DMS 273 treated with DMSO at 0.1 percent for 48 hours (cell line): ENCODE measurements around the gene C1QTNF3.
A peak's percentile ranks its signal among the peaks of the same experiment; 100 is the strongest.
"Not testable (repeated sequence)": the region's sequence is repeated elsewhere in the genome, so short reads cannot be mapped to it uniquely, and the experiment has no call there.

Experiments used
- DNase-seq: peaks from one replicate; lab custom pipeline; 2025; lab: John Stamatoyannopoulos, UW

Gene C1QTNF3

GRCh38 chr5:34022121-34022705, 20.8 kb downstream of the C1QTNF3 start:
- no peak for DNase-seq

- DNase-seq: no peak
Observed at GRCh38 chr5:34021334-34021733, 21.7 kb downstream of the C1QTNF3 start.

GRCh38 chr5:34020726-34021125, 22.3 kb downstream of the C1QTNF3 start:
- DNase-seq: no peak

GRCh38 chr5:34017254-34017653, 25.8 kb downstream of the C1QTNF3 start:
- DNase-seq: no peak

GRCh38 chr5:34016750-34017149, 26.3 kb downstream of the C1QTNF3 start:
- DNase-seq: no peak

GRCh38 chr5:34016222-34016621, 26.8 kb downstream of the C1QTNF3 start:
- DNase-seq: no peak

- no peak for DNase-seq
Observed at GRCh38 chr5:34015120-34015822, 27.7 kb downstream of the C1QTNF3 start.

GRCh38 chr5:34014626-34015025, 28.4 kb downstream of the C1QTNF3 start:
- no peak for DNase-seq

- no peak for DNase-seq
Observed at GRCh38 chr5:34013547-34013946, 29.5 kb downstream of the C1QTNF3 start.

GRCh38 chr5:34012791-34013190, 30.2 kb downstream of the C1QTNF3 start:
- no peak for DNase-seq

- DNase-seq: no peak
Observed at GRCh38 chr5:34011536-34011935, 31.5 kb downstream of the C1QTNF3 start.

- not testable (repeated sequence) for DNase-seq
Observed at GRCh38 chr5:34010146-34010545, 32.9 kb downstream of the C1QTNF3 start.

GRCh38 chr5:34009610-34010009, 33.4 kb downstream of the C1QTNF3 start:
- DNase-seq: no peak

- no peak for DNase-seq
Observed at GRCh38 chr5:34008802-34009201, 34.2 kb downstream of the C1QTNF3 start.

GRCh38 chr5:34007621-34008600, 35.1 kb downstream of the C1QTNF3 start, which contains the start of gene AMACR:
Gene AMACR (minus strand): TSS chr5:34008050. CDS start chr5:34008019, 31 bp downstream.
- DNase-seq: peak; percentile 86

- DNase-seq: no peak
Observed at GRCh38 chr5:34007201-34007620, 35.8 kb downstream of the C1QTNF3 start.

GRCh38 chr5:34005681-34006080, 37.3 kb downstream of the C1QTNF3 start:
- DNase-seq: no peak

- DNase-seq: no peak
Observed at GRCh38 chr5:34005211-34005610, 37.8 kb downstream of the C1QTNF3 start.

GRCh38 chr5:34003941-34004340, 39.1 kb downstream of the C1QTNF3 start:
- no peak for DNase-seq

GRCh38 chr5:34002629-34003328, 40.2 kb downstream of the C1QTNF3 start:
- DNase-seq: no peak

- peak; percentile 70 for DNase-seq
Observed at GRCh38 chr5:34001241-34001841, 41.7 kb downstream of the C1QTNF3 start.
